NCI-H1436 treated with DMSO at 0.1 percent for 48 hours (cell line): ENCODE data around the gene PYURF.

Source experiments
- DNase-seq: peaks from one replicate; lab custom pipeline; 2025; lab: John Stamatoyannopoulos, UW

The PYURF gene

DNA sequence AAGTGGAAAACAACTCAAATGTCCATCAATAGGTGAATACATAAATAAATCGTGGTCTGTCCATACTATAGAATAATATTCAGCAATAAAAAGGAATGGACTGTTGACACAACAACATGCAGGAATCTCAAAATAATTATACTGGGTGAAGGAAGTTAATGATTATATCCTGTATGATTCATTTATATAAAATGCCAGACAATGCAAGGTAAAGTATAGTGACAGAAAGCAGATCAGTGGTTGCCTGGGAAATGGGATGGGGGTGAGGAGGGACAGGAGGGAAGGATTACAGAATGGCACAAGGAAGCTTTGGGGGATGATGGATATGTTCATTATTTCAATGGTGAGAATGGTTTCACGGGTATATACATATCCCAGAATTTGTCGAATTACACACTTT lies 12.3 kb downstream of the PYURF start:
- no peak for DNase-seq

DNA sequence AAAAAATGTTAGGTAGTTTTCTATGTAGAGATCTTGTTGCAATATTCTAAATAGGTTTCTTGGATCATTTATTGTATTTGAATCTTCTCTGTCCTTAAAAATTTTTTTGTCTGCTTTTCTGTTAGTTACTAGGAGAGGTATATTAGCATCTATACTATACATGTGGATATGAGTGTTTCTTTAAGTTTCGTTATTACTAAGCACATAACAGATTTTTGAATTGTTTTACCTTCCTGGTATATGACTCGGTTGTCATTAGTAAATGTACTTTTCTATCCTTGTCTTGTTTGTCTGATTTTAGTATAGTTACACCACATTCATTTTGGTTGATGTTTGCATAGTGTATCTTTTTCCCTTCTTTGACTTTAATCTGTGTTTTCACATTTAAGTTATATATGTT lies 20.2 kb downstream of the PYURF start:
- DNase-seq, result no peak

DNA sequence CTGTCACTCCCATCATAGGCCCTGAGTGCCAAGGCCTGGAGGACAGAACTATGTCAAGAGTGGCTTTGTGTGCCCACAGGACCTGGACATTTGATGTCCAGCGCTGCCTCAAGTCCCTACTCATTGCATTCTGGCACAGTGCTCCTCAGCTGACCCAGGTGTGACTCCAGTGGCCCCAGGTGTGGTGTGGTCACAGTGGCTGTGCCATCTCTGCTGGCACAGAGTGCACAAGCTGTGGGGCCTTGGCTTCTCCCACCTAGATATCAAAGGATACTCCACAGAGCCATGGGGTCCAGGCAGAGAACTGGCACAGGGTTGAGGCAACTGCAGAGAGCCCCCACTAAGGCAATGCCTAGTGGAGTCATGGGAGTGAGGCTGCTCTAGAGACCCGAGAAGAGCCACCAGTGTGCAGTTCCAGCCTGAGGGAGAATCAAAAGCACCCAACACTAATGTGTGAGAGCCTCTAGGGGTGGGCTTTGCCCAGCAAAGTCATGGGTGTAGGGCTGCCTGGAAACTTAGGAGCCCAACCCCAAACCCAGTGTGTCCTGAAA lies 25.6 kb downstream of the PYURF start:
- no peak for DNase-seq

DNA sequence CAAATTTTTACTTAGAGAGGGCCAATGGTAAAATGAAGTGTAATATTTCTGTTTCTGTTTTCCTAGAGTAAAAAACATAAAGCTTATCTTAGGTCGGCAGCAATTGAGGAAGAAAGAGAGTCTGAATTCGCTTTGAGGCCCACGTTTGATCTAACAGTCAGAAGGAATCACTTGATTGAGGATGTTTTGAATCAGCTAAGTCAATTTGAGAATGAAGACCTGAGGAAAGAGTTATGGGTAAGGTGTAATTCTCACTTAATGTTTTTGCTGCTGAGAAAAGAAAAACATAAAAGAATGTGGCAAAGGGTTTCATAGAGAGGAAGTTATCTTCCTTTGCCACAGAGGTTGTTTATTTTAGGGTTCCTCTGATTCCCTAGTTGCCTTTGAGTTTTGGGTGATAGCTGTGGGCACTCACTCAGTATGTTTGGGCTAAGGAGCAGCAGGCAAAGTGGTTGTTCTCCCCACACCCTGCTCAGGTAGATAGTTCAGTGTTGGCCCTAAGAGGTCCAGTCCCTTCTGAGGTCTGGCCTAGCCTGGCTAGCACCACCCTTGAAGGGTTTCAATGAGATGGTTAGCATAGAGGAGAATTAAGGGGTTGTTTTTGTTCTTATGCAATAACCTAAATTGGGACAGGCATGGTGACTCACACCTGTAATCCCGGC lies 34.3 kb downstream of the PYURF start:
- no peak for DNase-seq

- DNase-seq, result no peak
Measured at GRCh38 chr4:88481537-88481936, 42.0 kb downstream of the PYURF start.

- DNase-seq, result no peak
Measured at GRCh38 chr4:88478247-88478646, 45.3 kb downstream of the PYURF start.

GRCh38 chr4:88477229-88477860 lies 46.2 kb downstream of the PYURF start:
- no peak for DNase-seq
